GM19467 (cell line): ENCODE data around the gene FBP2.
"Not testable (repeated sequence)": the region's sequence is repeated elsewhere in the genome, so short reads cannot be mapped to it uniquely, and the experiment has no call there.

Experiments
- ATAC-seq: cut with Tn5 transposase; IDR thresholded peaks from one replicate; pipeline ENCODE4 v1.9.1; 2021; ENCODE audit warnings: mild to moderate bottlenecking, moderate library complexity; ENCODE audit not compliant: unreplicated experiment

FBP2 gene

GRCh38 chr9:94606646-94607422 lies 13.2 kb upstream of the FBP2 start:
- ATAC-seq, result no peak

- no peak for ATAC-seq
These were observed 9.9 kb upstream of the FBP2 start for GRCh38 chr9:94603259-94604160.

GRCh38 chr9:94602666-94603065 lies 9.0 kb upstream of the FBP2 start:
- ATAC-seq, result no peak

GRCh38 chr9:94600715-94601114 lies 7.1 kb upstream of the FBP2 start:
- no peak for ATAC-seq

GRCh38 chr9:94600258-94600657 lies 6.6 kb upstream of the FBP2 start:
- no peak for ATAC-seq

GRCh38 chr9:94599102-94599501 lies 5.5 kb upstream of the FBP2 start:
- no peak for ATAC-seq

GRCh38 chr9:94592683-94593082 lies 941 bp downstream of the FBP2 start:
- not testable (repeated sequence) for ATAC-seq

- no peak for ATAC-seq
These were observed 1.7 kb downstream of the FBP2 start for GRCh38 chr9:94591876-94592275.

- ATAC-seq, result not testable (repeated sequence)
These were observed 2.5 kb downstream of the FBP2 start for GRCh38 chr9:94591046-94591545.

- no peak for ATAC-seq
These were observed 4.9 kb downstream of the FBP2 start for GRCh38 chr9:94588681-94589080.

- ATAC-seq, result no peak
These were observed 6.8 kb downstream of the FBP2 start for GRCh38 chr9:94586814-94587213.

- no peak for ATAC-seq
These were observed 7.3 kb downstream of the FBP2 start for GRCh38 chr9:94586316-94586715.

GRCh38 chr9:94584555-94584954 lies 9.1 kb downstream of the FBP2 start:
- ATAC-seq, result no peak

- no peak for ATAC-seq
These were observed 11.9 kb downstream of the FBP2 start for GRCh38 chr9:94581728-94582127.

- ATAC-seq, result no peak
These were observed 16.1 kb downstream of the FBP2 start for GRCh38 chr9:94577571-94577970.

- ATAC-seq, result no peak
These were observed 16.6 kb downstream of the FBP2 start for GRCh38 chr9:94577036-94577435.

- ATAC-seq, result no peak
These were observed 17.5 kb downstream of the FBP2 start for GRCh38 chr9:94576131-94576530.

GRCh38 chr9:94568972-94569712 lies 24.5 kb downstream of the FBP2 start:
- no peak for ATAC-seq

GRCh38 chr9:94568250-94568889 lies 25.3 kb downstream of the FBP2 start:
- no peak for ATAC-seq

- no peak for ATAC-seq
These were observed 26.4 kb downstream of the FBP2 start for GRCh38 chr9:94567271-94567670.

- no peak for ATAC-seq
These were observed 27.1 kb downstream of the FBP2 start for GRCh38 chr9:94566550-94566949.
